ENCODE measurements around the gene EML4. TPM values are rescaled to one million over a fixed set of nuclear protein-coding genes. Genes with fewer than 3 reads are reported as not detected.

The EML4 gene
- total and polyA plus RNA-seq, 2 of the 13 experiments (the other 11 are each of a cell fraction or from before 2014, with no cell fraction given) = 243 to 476 TPM

DNA sequence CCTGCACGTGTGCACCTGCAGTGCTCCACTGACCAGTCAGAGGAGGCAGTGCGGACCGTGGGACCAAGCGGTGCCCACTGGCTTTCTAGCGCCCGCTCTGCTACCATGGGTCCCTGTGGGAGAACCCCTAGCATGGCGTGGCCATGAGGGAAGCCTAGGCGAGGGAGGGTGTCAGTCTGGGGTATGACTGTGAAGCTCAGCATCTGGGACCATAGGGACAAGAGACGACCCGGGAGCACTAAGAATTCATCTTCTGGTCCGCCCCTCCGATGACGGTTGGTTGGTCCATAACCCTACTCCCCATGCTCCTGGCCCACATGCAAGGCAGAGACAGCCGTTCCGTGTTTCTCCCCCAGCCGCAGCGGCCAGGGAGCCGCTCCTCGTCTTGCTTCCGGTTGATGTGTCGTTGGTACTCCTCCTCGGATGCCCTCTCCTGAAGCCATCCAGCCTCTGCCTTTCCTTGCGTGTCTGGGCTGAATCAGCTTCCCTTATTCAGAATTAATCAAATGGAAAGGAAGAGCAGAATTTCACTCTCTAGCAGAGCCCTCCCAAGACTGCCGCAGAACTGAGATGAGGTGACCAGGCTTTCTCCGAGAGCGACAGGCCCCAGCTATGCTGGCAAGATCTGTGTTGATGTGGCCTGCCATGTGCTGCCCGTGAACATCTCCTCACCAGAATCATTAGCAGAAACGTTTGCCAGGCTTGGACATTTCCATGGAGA lies 168.9 kb downstream of the EML4 start (continued):
- TF ChIP-seq CEBPG (CRISPR knock-in tag; IDR thresholded peaks at IDR 0.05) (no peak), DR1 (CRISPR knock-in tag; IDR thresholded peaks at IDR 0.05) (no peak), ATF7-NPFF (CRISPR knock-in tag; IDR thresholded peaks at IDR 0.05; ENCODE audit: low read depth) (peak; percentile 15; the same call in 1 of the 2 replicates), ELF4 (CRISPR knock-in tag; IDR thresholded peaks at IDR 0.05; ENCODE audit: borderline replicate concordance) (no peak), SAFB2 (CRISPR knock-in tag; IDR thresholded peaks at IDR 0.05; ENCODE audit: borderline replicate concordance, low read depth) (0 out of 2 replicates have a peak, but pooled peaks have one; percentile 86), ZNF773 (CRISPR knock-in tag; IDR thresholded peaks at IDR 0.05; ENCODE audit: borderline replicate concordance) (no peak), HNRNPLL (IDR thresholded peaks at IDR 0.05; ENCODE audit: low read depth, low read length, poor library complexity, severe bottlenecking) (peak; percentile 26), SOX5 (CRISPR knock-in tag; IDR thresholded peaks at IDR 0.05; ENCODE audit: borderline replicate concordance) (no peak), MED8 (CRISPR knock-in tag; IDR thresholded peaks at IDR 0.05; ENCODE audit: insufficient replicate concordance) (no peak), ZSCAN30 (CRISPR knock-in tag; IDR thresholded peaks at IDR 0.05) (no peak), PRMT3 (CRISPR knock-in tag; IDR thresholded peaks at IDR 0.05; ENCODE audit: borderline replicate concordance, low read depth) (0 out of 2 replicates have a peak, but pooled peaks have one; percentile 46), ZBTB20 (CRISPR knock-in tag; IDR thresholded peaks at IDR 0.05; ENCODE audit: borderline replicate concordance, low read depth) (0 out of 2 replicates have a peak, but pooled peaks have one; percentile 7), WIZ (CRISPR knock-in tag; IDR thresholded peaks at IDR 0.05) (no peak), ZC3H13 (CRISPR knock-in tag; IDR thresholded peaks at IDR 0.05) (peak; percentile 92), RXRB (CRISPR knock-in tag; IDR thresholded peaks at IDR 0.05; ENCODE audit: borderline replicate concordance) (no peak; the same call in 1 of the 2 replicates), NFKB2 (CRISPR knock-in tag; IDR thresholded peaks at IDR 0.05; ENCODE audit: borderline replicate concordance) (peak; percentile 50; the same call in 1 of the 2 replicates), CCAR2 (optimal IDR thresholded peaks at IDR 0.05; ENCODE audit: low read depth, low read length) (no peak), ZNF329 (CRISPR knock-in tag; IDR thresholded peaks at IDR 0.05; ENCODE audit: low read depth) (0 out of 2 replicates have a peak, but pooled peaks have one; percentile 25), ARNTL (CRISPR knock-in tag; IDR thresholded peaks at IDR 0.05) (0 out of 2 replicates have a peak, but pooled peaks have one; percentile 28), ZNF83 (CRISPR knock-in tag; IDR thresholded peaks at IDR 0.05; ENCODE audit: borderline replicate concordance) (0 out of 2 replicates have a peak, but pooled peaks have one; percentile 60), ZNF225 (CRISPR knock-in tag; IDR thresholded peaks at IDR 0.05) (0 out of 2 replicates have a peak, but pooled peaks have one; percentile 36), ZNF547 (CRISPR knock-in tag; IDR thresholded peaks at IDR 0.05) (0 out of 2 replicates have a peak, but pooled peaks have one; percentile 3), ZSCAN31 (CRISPR knock-in tag; IDR thresholded peaks at IDR 0.05; ENCODE audit: low read depth) (no peak)
- TF ChIP-seq, protein P1, sequence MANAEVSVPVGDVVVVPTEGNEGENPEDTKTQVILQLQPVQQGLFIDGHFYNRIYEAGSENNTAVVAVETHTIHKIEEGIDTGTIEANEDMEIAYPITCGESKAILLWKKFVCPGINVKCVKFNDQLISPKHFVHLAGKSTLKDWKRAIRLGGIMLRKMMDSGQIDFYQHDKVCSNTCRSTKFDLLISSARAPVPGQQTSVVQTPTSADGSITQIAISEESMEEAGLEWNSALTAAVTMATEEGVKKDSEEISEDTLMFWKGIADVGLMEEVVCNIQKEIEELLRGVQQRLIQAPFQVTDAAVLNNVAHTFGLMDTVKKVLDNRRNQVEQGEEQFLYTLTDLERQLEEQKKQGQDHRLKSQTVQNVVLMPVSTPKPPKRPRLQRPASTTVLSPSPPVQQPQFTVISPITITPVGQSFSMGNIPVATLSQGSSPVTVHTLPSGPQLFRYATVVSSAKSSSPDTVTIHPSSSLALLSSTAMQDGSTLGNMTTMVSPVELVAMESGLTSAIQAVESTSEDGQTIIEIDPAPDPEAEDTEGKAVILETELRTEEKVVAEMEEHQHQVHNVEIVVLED (CRISPR knock-in tag; IDR thresholded peaks at IDR 0.05; ENCODE audit: borderline replicate concordance) = no peak
- TF ChIP-seq, protein P2, sequence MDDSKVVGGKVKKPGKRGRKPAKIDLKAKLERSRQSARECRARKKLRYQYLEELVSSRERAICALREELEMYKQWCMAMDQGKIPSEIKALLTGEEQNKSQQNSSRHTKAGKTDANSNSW (CRISPR knock-in tag; IDR thresholded peaks at IDR 0.05; ENCODE audit: borderline replicate concordance) = no peak
- TF ChIP-seq, protein P3, sequence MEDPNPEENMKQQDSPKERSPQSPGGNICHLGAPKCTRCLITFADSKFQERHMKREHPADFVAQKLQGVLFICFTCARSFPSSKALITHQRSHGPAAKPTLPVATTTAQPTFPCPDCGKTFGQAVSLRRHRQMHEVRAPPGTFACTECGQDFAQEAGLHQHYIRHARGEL (CRISPR knock-in tag; IDR thresholded peaks at IDR 0.05) = no peak

All from HepG2 (cell line).